ENCODE data around the gene VPS37B. TPM values are rescaled to one million over a fixed set of nuclear protein-coding genes. Genes with fewer than 3 reads are reported as not detected.

VPS37B gene
- total and polyA plus RNA-seq, 2 experiments from 2014 or later, result 23.5 to 35.3 TPM

- WGBS (ENCODE audit: low lambda C conversion rate, missing lambda C conversion rate), result 69% methylated on average over 12 of the region's 12 CpGs
- H3K4me1 ChIP-seq (ENCODE audit: insufficient read depth), result peaks cover 40% of the 10 kb centered on the region
These were observed 23.0 kb downstream of the VPS37B start for GRCh38 chr12:122872815-122873361.

GRCh38 chr12:122871851-122872780 is 23.8 kb downstream of the VPS37B start:
- no peaks in the 10 kb centered on the region for H3K36me3 ChIP-seq (replicated peaks; ENCODE audit: insufficient read depth, low read depth)
- peaks cover 40% of the 10 kb centered on the region for H3K4me1 ChIP-seq (ENCODE audit: insufficient read depth)
- H3K79me2 ChIP-seq, result peaks cover 77% of the 10 kb centered on the region
- H2AFZ ChIP-seq, result no peak overlapping the region
- H3K4me3 ChIP-seq, result no peak overlapping the region
- no peaks in the 10 kb centered on the region for H3K9me3 ChIP-seq (ENCODE audit: low read depth)
- peak overlapping the region; percentile 93 for H3K27ac ChIP-seq
- no peaks in the 10 kb centered on the region for H3K9me2 ChIP-seq (replicated peaks; ENCODE audit: insufficient read depth)
- 44% methylated on average over 23 of the region's 23 CpGs for WGBS (ENCODE audit: low lambda C conversion rate, missing lambda C conversion rate)
- H3K27me3 ChIP-seq, result no peaks in the 10 kb centered on the region
- no peak for TF ChIP-seq EZH2 (IDR thresholded peaks at IDR 0.05; ENCODE audit: borderline replicate concordance)
- peaks cover 23% of the 10 kb centered on the region for H4K20me1 ChIP-seq (ENCODE audit: insufficient read depth, poor library complexity, severe bottlenecking)
- H3K4me2 ChIP-seq, result peak overlapping the region; percentile 72
- DNase-seq (ENCODE audit: low spot score), result peak; percentile 65

More at GRCh38 chr12:122872815-122873361, 23.0 kb downstream of the VPS37B start:
- DNase-seq (ENCODE audit: low spot score), result no peak
- H3K27ac ChIP-seq, result peak overlapping the region; percentile 93
- TF ChIP-seq EZH2 (IDR thresholded peaks at IDR 0.05; ENCODE audit: borderline replicate concordance) (no peak), CTCF (IDR thresholded peaks at IDR 0.05; ENCODE audit: poor library complexity) (no peak), EZH2phosphoT487 (IDR thresholded peaks at IDR 0.05; ENCODE audit: low read depth, severe bottlenecking, unreplicated experiment) (no peak)
- H3K27me3 ChIP-seq, result no peaks in the 10 kb centered on the region
- H3K4me2 ChIP-seq, result peak overlapping the region; percentile 72
- no peaks in the 10 kb centered on the region for H3K9me2 ChIP-seq (replicated peaks; ENCODE audit: insufficient read depth)
- H4K20me1 ChIP-seq (ENCODE audit: insufficient read depth, poor library complexity, severe bottlenecking), result peaks cover 31% of the 10 kb centered on the region
- H3K79me2 ChIP-seq, result peaks cover 85% of the 10 kb centered on the region
- no peaks in the 10 kb centered on the region for H3K9me3 ChIP-seq (ENCODE audit: low read depth)
- H2AFZ ChIP-seq, result no peak overlapping the region
- H3K36me3 ChIP-seq (replicated peaks; ENCODE audit: insufficient read depth, low read depth), result no peaks in the 10 kb centered on the region
- no peak overlapping the region for H3K4me3 ChIP-seq

GRCh38 chr12:122870867-122871664 is 24.9 kb downstream of the VPS37B start:
- Histone ChIP-seq H3K27ac (peak overlapping the region; percentile 93), H3K27me3 (no peaks in the 10 kb centered on the region), H3K9me3 (ENCODE audit: low read depth) (no peaks in the 10 kb centered on the region), H3K36me3 (replicated peaks; ENCODE audit: insufficient read depth, low read depth) (no peaks in the 10 kb centered on the region), H3K4me2 (peak overlapping the region; percentile 72), H3K4me3 (no peak overlapping the region), H3K4me1 (ENCODE audit: insufficient read depth) (peaks cover 40% of the 10 kb centered on the region), H3K9me2 (replicated peaks; ENCODE audit: insufficient read depth) (no peaks in the 10 kb centered on the region), H4K20me1 (ENCODE audit: insufficient read depth, poor library complexity, severe bottlenecking) (peaks cover 13% of the 10 kb centered on the region), H3K79me2 (peaks cover 66% of the 10 kb centered on the region), H2AFZ (no peak overlapping the region)
- TF ChIP-seq EZH2phosphoT487 (IDR thresholded peaks at IDR 0.05; ENCODE audit: low read depth, severe bottlenecking, unreplicated experiment) (no peak), CTCF (IDR thresholded peaks at IDR 0.05; ENCODE audit: poor library complexity) (no peak), EZH2 (IDR thresholded peaks at IDR 0.05; ENCODE audit: borderline replicate concordance) (no peak)
- DNase-seq (ENCODE audit: low spot score), result peak; percentile 70
- WGBS (ENCODE audit: low lambda C conversion rate, missing lambda C conversion rate), result 50% methylated on average over 15 of the region's 15 CpGs

Data from hepatocyte (in vitro differentiated cells).